DOHH2 (cell line): ENCODE results near the gene MAPK6.
"Not testable (repeated sequence)": the region's sequence is repeated elsewhere in the genome, so short reads cannot be mapped to it uniquely, and the experiment has no call there.

ENCODE experiments used
- H3F3A ChIP-seq: fragments of 200-600 bp; sonication (generic), shearing (Covaris generic); 2 replicates; pipeline ENCODE4 v1.6.0; 2016; ENCODE audit warnings: antibody characterized with exemption, mild to moderate bottlenecking; ENCODE audit not compliant: control insufficient read depth, insufficient read depth
- H3K27ac ChIP-seq: fragments of 200-600 bp; sonication (generic); 2 replicates; pipeline ENCODE4 v1.5.1; 2014; ENCODE audit warnings: low read depth, mild to moderate bottlenecking, low read length, moderate library complexity
- H3K27me3 ChIP-seq: fragments of 200-600 bp; sonication (generic); 2 replicates; pipeline ENCODE4 v1.6.1; 2014; ENCODE audit warnings: mild to moderate bottlenecking, low read length, mixed read lengths; ENCODE audit not compliant: control insufficient read depth
- H3K36me3 ChIP-seq: fragments of 200-600 bp; sonication (generic); 2 replicates; pipeline ENCODE4 v1.6.1; 2014; ENCODE audit warnings: mild to moderate bottlenecking, low read length, moderate library complexity, mixed read lengths; ENCODE audit not compliant: control insufficient read depth
- H3K4me1 ChIP-seq: fragments of 200-600 bp; sonication (generic); 2 replicates; pipeline ENCODE4 v1.6.1; 2014; ENCODE audit warnings: mild to moderate bottlenecking, low read length, mixed read lengths; ENCODE audit not compliant: control insufficient read depth
- H3K4me2 ChIP-seq: fragments of 200-600 bp; sonication (generic); 2 replicates; pipeline ENCODE4 v1.6.0; 2014; ENCODE audit warnings: mild to moderate bottlenecking, low read length, moderate library complexity
- H3K4me3 ChIP-seq: fragments of 200-600 bp; sonication (generic); 2 replicates; pipeline ENCODE4 v1.5.1; 2014; ENCODE audit warnings: mild to moderate bottlenecking, low read length, mixed read lengths
- H3K79me2 ChIP-seq: fragments of 200-600 bp; sonication (generic); 2 replicates; pipeline ENCODE4 v1.6.1; 2014; ENCODE audit warnings: mild to moderate bottlenecking, low read length, mixed read lengths; ENCODE audit not compliant: control insufficient read depth
- H3K9me2 ChIP-seq: fragments of 200-600 bp; sonication (generic); replicated peaks from 2 replicates; pipeline ENCODE4 v1.6.1; 2014; ENCODE audit warnings: mild to moderate bottlenecking, low read length, mixed read lengths; ENCODE audit not compliant: control insufficient read depth
- H3K9me3 ChIP-seq: fragments of 200-600 bp; sonication (generic); 2 replicates; pipeline ENCODE4 v1.6.1; 2014; ENCODE audit warnings: antibody characterized with exemption, low read length, mixed read lengths; ENCODE audit not compliant: control insufficient read depth, insufficient read depth
- H4K20me1 ChIP-seq: fragments of 200-600 bp; sonication (generic); 2 replicates; pipeline ENCODE4 v1.6.0; 2014; ENCODE audit warnings: low read depth, mild to moderate bottlenecking, antibody characterized with exemption, low read length, moderate library complexity; ENCODE audit not compliant: control insufficient read depth, insufficient read depth
- EZH2phosphoT487 ChIP-seq: fragments of 200-600 bp; sonication (generic); IDR thresholded peaks from 2 replicates; pipeline ENCODE4 v1.6.1; 2017; ENCODE audit warnings: borderline replicate concordance, mild to moderate bottlenecking, antibody characterized with exemption, low read length, moderate library complexity, mixed read lengths
- TF ChIP-seq, protein P1 (sequence below): fragments of 200-600 bp; sonication (generic); IDR thresholded peaks from one replicate; pipeline ENCODE4 v1.5.1; 2014; ENCODE audit warnings: antibody characterized with exemption, mild to moderate bottlenecking, low read depth, low read length; ENCODE audit not compliant: poor library complexity, severe bottlenecking

The MAPK6 gene

DNA sequence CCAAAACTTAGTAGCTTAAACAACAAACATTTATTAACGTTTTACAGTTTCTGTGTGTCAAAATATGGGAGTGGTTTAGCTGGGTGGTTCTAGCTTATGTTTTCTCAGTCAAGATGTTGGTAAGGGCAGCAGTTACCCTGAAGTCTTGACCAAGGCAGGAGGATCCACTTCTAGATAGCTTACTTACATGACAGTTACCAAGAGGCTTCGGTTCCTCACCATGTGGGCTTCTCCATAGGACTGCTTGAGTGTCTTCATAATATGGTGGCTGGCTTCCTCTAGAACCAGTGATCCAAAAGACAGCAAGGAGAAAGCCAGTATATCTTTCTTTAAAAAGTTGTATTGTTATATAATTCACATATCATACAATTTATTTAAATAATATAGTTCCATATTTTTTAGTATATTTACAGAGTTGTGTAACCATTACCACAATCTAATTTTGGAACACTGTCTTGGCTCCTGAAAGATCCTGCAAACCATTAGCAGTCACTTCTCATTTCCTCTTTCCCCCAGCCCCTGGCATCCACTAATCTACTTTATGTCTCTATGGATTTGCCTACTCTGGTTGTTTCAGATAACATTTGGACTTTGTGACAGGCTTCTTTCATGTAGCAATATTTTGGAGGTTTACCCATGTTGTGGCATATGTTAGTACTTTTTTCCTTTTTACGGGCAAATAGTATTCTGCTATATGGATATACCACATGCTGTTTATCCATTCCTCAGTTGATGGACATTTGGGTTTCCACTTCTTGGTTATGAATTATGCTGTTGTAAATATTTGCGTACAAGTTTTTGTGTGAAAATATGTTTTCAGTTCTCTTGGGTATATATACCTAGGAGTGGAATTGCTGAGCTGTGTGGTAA is 33.3 kb downstream of the MAPK6 start:
- H3K4me2 ChIP-seq = no peak overlapping the region
- TF ChIP-seq EZH2phosphoT487 = no peak
- TF ChIP-seq, protein P1, sequence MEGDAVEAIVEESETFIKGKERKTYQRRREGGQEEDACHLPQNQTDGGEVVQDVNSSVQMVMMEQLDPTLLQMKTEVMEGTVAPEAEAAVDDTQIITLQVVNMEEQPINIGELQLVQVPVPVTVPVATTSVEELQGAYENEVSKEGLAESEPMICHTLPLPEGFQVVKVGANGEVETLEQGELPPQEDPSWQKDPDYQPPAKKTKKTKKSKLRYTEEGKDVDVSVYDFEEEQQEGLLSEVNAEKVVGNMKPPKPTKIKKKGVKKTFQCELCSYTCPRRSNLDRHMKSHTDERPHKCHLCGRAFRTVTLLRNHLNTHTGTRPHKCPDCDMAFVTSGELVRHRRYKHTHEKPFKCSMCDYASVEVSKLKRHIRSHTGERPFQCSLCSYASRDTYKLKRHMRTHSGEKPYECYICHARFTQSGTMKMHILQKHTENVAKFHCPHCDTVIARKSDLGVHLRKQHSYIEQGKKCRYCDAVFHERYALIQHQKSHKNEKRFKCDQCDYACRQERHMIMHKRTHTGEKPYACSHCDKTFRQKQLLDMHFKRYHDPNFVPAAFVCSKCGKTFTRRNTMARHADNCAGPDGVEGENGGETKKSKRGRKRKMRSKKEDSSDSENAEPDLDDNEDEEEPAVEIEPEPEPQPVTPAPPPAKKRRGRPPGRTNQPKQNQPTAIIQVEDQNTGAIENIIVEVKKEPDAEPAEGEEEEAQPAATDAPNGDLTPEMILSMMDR = no peak
- H3K27ac ChIP-seq = no peak overlapping the region

DNA sequence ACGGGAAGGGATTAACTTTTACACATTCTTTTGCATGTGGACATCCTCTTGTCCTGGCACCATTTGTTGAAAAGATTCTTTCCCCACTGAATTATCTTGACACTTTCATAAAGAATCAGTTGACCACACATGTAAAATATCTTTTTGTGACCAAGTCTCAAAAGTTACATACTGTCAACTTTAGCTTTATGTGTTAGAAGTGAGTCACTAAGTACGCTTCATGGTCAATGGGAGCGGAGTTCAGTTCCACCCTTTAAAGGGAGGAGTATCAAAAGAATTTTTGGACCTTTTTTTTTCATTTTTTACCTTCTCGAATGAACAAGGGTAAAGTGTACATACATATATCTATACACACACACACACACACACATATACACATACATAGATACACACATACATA is 35.4 kb downstream of the MAPK6 start:
- no peak overlapping the region for H3K27ac ChIP-seq
- no peaks in the 10 kb centered on the region for H4K20me1 ChIP-seq
- TF ChIP-seq EZH2phosphoT487 = no peak
- TF ChIP-seq, protein P1 = no peak
- H3K4me2 ChIP-seq = no peak overlapping the region
- H3K4me3 ChIP-seq = no peak overlapping the region
- no peaks in the 10 kb centered on the region for H3K4me1 ChIP-seq
- no peaks in the 10 kb centered on the region for H3K9me3 ChIP-seq
- peaks cover 57% of the 10 kb centered on the region for H3K36me3 ChIP-seq
- no peaks in the 10 kb centered on the region for H3K79me2 ChIP-seq
- H3F3A ChIP-seq = no peaks in the 10 kb centered on the region
- no peaks in the 10 kb centered on the region for H3K9me2 ChIP-seq
- H3K27me3 ChIP-seq = no peaks in the 10 kb centered on the region

More for the DNA sequence above, 33.3 kb downstream of the MAPK6 start:
- Histone ChIP-seq H4K20me1 (no peaks in the 10 kb centered on the region), H3K27me3 (no peaks in the 10 kb centered on the region), H3F3A (no peaks in the 10 kb centered on the region), H3K9me2 (no peaks in the 10 kb centered on the region), H3K36me3 (peaks cover 46% of the 10 kb centered on the region), H3K79me2 (peaks cover 8% of the 10 kb centered on the region), H3K4me1 (no peaks in the 10 kb centered on the region), H3K4me3 (no peak overlapping the region), H3K9me3 (no peaks in the 10 kb centered on the region)

DNA sequence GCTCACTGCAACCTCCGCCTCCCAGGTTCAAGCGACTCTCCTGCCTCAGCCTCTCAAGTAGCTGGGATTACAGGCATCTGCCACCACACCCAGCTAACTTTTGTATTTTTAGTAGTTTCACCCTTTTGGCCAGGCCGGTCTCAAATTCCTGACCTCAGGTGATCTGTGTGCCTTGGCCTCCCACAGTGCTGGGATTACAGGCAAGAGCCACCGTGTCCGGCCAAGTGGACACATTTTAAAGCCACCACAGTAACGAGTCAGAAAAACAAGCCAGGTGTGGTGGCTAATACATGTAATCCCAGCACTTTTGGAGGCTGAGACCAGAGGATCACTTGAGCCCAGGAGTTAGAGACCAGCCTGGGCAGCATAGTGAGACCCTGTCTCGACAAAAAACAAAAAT is 35.8 kb downstream of the MAPK6 start:
- not testable (repeated sequence) for H3K27me3 ChIP-seq, H3K27ac ChIP-seq, H3K4me1 ChIP-seq, H3K9me3 ChIP-seq, H3F3A ChIP-seq, H3K9me2 ChIP-seq, H3K4me2 ChIP-seq, H3K79me2 ChIP-seq, H4K20me1 ChIP-seq, H3K4me3 ChIP-seq
- H3K36me3 ChIP-seq = peaks cover 58% of the 10 kb centered on the region

DNA sequence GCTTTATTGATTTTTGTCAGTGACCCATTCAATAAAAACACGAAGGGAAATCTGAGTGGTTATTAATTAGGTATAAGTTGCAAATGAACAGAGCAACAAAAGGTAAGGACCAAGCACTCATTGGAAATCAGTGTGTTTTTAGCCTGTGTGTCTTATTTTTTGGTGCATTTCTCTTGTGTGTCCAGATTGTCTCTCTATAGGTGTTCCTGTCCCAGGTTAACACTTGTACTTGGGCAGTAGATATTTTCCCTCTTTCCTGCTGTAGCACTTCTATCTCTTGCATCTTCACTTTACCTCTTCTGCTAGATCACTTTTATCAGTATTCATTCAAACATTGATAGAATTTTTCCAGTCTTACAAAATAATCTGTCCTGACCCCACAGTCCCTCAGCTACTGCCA is 37.0 kb downstream of the MAPK6 start:
- H4K20me1 ChIP-seq = no peaks in the 10 kb centered on the region
- no peak overlapping the region for H3K4me2 ChIP-seq
- H3K27ac ChIP-seq = no peak overlapping the region
- H3K4me3 ChIP-seq = no peak overlapping the region
- H3K4me1 ChIP-seq = no peaks in the 10 kb centered on the region
- no peaks in the 10 kb centered on the region for H3K9me3 ChIP-seq
- TF ChIP-seq, protein P1 = no peak
- no peak for TF ChIP-seq EZH2phosphoT487
- peaks cover 60% of the 10 kb centered on the region for H3K36me3 ChIP-seq
- H3F3A ChIP-seq = no peaks in the 10 kb centered on the region
- H3K79me2 ChIP-seq = no peaks in the 10 kb centered on the region
- H3K9me2 ChIP-seq = no peaks in the 10 kb centered on the region
- no peaks in the 10 kb centered on the region for H3K27me3 ChIP-seq
